T-helper 2 cell (primary cell): Measurements from ENCODE around the gene MYO1B.

Source experiments
- DNase-seq, 5 experiments: peaks; one replicate each; pipeline versions ENCODE4 v3.0.0 to v3.0.0-alpha.2; 2012 to 2022

Gene MYO1B

GRCh38 chr2:191467113-191467512, 221.9 kb downstream of the MYO1B start:
- no peak for DNase-seq

- no peak for DNase-seq
Measured at GRCh38 chr2:191470306-191470705, 225.1 kb downstream of the MYO1B start.

GRCh38 chr2:191474464-191474863, 229.3 kb downstream of the MYO1B start:
- no peak for DNase-seq
